OCI-M2 (cell line): ENCODE data around the gene PRPF31.
"Not testable (repeated sequence)": the region's sequence is repeated elsewhere in the genome, so short reads cannot be mapped to it uniquely, and the experiment has no call there.

ENCODE experiments used
- DNase-seq: peaks from one replicate; lab custom pipeline; 2025; ENCODE audit not compliant: unreplicated experiment; lab: John Stamatoyannopoulos, UW

The PRPF31 gene, protein sequence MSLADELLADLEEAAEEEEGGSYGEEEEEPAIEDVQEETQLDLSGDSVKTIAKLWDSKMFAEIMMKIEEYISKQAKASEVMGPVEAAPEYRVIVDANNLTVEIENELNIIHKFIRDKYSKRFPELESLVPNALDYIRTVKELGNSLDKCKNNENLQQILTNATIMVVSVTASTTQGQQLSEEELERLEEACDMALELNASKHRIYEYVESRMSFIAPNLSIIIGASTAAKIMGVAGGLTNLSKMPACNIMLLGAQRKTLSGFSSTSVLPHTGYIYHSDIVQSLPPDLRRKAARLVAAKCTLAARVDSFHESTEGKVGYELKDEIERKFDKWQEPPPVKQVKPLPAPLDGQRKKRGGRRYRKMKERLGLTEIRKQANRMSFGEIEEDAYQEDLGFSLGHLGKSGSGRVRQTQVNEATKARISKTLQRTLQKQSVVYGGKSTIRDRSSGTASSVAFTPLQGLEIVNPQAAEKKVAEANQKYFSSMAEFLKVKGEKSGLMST

DNA sequence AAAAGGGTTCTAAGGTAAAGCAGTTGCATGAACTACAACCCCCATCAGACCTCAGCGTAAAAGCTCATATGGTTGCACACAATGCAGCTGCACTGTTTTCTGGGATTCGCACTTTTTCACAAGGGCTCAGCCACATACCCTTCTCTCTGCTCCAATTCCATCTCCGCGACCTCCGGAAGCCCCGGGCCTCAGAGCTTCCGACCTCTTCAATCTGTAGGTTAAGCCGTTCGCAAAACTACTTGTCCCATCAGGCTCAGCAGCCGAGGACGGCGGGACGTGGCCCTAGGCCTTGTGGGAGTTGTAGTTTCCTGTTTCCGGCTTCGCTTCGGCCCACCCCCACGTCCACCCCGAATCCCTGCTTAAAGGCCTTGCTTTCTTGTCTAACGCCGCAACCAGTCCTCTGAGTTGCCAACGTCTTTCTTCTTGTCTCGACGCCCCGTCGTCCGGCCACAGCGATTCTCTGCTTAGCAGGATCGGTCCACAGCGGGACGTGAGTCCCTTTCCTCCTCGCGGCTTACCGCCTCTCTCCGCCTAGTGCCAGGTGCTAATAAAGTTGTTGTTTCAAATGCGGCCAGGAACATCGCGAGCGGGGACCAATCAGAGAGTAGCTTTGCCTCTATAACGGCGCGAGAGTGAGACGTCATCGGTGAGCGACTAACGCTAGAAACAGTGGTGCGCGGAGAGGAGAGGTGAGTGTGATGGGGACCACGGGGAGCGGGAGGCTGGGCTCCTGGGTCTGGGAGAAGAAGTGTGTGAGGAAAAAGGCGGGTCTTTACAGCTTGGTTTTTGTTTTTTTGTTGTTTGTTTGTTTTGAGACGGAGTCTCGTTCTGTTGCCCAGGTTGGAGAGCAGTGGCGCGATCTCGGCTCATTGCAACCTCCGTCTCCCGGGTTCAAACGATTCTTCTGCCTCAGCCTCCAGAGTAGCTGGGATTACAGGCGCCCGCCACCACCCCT lies at the start of gene PRPF31, which contains the start of gene TFPT:
PRPF31 (plus strand) TSS at position 646 of the 955 bp plus-strand sequence. CDS start 2,525 bp downstream, outside the sequence.
TFPT (minus strand) TSS at position 549 of the 955 bp plus-strand sequence; CDS start at position 161, 388 bp downstream.
- DNase-seq, result peak; percentile 97

DNA sequence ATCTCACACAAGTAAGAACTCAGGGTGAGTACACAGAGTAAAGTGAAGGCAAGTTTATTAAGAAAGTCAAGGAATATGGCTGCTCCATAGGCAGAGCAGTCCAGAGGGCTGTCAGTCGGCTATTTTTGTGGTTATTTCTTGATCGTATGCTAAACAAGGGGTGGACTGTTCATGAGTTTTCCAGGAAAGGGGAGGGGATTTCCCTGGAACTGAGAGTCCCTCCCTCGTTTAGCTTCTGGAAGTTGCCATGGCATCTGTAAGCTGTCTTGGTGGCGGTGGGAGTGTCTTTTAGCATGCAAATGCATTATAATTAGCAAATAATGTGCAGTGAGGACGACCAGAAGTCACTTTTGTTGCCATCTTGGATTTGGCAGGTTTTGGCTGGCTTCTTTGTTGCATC lies 46.1 kb upstream of the PRPF31 start:
- DNase-seq, result no peak

DNA sequence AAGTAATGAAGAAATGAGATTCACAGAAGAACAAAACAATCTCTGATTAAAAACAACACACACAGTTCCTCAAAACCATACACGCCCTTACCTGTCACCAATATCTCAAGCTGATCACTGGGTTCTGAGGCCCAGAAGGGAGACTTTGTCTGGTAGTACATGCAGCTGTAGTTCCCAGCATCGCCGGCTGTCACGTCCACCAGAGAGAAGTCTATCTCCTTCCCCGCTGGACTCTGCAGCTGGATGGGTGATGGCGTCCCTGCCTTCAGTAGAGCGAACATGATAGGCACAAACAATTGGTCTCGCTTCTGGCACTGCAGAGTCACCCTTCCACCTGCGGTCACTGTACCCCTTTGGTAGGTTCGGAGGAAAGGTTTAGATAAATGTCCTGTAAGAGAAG lies 41.7 kb upstream of the PRPF31 start:
- no peak for DNase-seq

DNA sequence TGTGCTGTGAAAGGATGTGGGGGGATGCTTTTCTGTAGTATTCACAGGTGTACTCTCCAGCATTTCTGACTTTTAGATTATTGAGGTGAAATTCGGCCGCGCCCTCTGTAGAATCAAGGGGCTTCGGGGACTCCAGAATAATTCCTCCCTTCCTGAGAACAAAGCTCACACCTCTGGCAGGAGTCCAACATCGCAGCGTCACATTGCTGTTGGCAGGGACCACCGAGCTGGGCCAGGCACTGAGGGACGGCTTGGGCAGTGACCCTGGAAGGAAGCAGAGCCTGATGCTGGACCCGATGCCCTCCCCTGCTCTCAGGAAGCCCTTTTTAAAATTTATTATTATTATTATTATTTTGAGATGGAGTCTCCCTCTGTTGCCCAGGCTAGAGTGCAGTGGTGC lies 40.7 kb upstream of the PRPF31 start:
- no peak for DNase-seq

DNA sequence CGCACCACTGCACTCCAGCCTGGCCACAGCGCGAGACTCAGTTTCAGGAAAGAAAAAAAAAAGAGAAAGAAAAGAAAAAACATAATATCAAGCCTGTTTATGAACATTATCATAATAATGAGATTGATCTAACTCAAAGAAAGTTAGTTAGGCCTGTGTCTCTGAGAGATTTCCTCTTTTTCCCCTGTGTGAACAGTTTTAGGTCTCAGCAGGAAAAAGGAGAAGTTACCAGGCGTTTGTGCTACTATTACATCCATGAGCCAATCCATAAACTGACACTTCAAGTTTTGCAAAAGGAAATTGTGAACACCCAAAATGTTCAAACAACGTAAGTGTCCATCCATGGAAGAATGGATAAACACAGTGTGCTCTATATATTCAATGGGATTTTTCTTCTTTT lies 38.2 kb upstream of the PRPF31 start:
- DNase-seq, result no peak

DNA sequence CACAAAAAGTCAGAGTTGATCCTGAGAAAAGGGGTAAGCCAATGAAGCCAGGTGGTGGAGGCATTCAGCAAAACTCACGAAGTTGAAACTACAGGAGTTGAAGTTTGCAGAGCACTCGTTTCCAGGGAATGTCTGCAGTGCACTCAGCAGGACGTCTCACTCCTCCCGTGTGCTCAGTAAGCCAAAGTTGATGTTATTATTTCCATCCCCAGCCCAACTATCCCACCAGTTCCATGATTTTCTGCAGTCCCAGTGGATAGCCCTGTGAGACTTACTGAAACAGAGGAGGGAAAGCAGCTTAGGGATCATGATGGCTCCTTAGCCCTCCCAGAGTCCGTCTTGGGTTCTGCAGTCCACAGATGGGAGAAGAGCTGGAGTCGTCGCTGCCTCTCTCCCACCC lies 34.5 kb upstream of the PRPF31 start, which contains the start of gene TARM1:
TARM1 (minus strand) TSS at position 334 of the 400 bp plus-strand sequence; CDS start at position 309, 25 bp downstream.
- DNase-seq, result no peak

DNA sequence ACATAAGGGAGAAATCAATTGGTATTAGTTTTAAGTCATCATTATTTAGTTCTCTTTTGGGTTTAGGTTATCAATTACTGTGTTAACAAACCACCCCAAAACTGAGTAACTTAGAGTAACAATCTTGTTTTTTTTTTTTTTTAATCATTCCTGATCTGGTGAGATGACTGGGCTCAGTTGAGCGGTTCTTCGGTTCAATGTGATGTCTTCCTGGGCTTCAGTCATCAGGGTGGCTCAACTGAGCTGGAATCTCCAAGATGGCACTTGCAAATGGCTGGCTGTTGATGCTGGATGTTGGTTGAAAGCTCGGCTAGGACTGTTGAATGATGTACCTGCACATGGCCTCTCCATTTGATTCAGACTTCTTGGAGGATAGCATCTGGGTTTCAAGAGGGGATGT lies 31.1 kb upstream of the PRPF31 start:
- no peak for DNase-seq

DNA sequence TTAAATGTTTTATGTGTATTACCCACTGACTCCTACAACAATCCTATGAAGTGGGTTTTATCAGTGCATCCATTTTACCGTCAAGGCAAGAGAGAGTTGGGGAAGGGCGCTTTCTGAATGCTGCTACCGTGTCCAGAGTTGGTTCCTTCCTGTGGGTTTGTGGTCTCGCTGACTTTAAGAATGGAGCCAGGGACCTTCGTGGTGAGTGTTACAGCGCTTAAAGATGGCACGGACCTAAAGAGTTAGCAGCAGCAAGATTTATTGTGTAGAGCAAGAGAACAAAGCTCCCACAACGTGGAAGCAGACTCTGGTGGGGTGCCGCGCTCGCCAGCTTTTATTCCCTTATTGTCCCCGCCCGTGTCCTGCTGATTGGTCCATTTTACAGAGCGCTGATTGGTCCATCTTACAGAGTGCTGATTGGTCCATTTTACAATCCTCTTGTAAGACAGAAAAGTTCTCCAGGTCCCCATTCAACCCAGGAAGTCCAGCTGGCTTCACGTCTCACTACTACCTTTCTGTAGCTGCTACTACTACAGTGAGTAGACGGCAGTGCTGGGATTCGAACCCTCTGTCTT lies 21.0 kb upstream of the PRPF31 start:
- no peak for DNase-seq

DNA sequence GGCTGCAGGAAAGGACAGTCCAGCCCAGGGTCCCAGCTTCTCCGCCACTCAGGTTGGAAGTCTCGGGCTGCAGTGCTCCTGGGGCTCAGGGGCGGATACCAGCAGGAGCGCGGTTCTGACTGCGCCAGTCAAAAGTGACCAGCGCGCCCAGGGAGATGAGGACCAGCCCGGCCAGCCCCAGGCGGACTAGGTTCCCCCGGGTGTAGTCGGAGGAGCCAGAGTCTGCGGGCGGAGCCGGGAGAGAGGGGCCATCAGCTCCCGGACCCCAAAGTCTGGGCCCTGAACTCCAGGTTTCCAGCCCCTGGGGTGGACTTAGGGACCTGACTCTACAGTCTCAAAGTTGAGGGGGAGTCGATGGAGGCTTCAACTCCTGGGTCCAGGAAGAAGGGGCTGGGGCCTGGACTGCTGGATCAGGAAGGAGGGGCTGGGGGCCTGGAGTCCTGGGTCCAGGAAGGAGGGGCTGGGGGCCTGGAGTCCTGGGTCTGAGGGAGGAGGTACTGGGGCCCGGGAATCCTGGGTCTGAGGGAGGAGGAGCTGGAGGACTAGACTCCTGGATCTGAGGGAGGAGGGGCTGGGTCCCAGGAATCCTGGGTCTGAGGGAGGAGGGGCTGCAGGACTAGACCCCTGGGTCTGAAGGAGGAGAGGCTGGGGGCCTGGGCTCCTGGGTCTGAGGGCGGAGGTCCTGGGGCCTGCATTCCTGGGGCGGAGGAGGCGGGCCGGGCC lies 20.3 kb upstream of the PRPF31 start:
- no peak for DNase-seq

DNA sequence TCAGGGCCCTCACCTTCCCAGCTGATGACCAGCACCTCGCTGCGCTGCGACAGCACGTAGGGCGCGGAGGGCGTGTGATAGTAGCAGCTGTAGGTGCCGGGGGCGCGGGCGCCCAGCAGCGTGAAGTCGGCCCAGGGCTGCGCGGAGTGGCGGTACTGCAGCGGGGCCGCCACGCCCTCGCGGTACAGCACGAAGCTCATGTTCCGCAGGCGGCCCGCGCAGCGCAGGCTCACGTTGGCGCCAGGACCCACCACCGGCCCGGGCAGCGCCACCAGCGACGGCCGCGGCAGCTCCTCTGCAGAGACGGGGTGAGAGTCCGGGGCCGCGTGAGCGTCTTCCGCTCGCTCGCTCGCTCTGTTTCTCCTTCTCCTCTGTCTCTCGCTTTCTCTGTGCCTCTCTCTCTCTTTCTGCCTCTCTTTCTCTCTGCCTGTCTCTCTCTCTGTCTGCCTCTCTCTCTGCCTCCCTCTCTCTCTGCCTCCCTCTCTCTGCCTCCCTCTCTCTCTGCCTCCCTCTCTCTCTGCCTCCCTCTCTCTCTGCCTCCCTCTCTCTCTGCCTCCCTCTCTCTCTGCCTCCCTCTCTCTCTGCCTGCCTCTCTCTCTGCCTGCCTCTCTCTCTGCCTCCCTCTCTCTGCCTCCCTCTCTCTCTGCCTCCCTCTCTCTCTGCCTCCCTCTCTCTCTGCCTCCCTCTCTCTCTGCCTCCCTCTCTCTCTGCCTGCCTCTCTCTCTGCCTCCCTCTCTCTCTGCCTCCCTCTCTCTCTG lies 19.5 kb upstream of the PRPF31 start:
- DNase-seq, result not testable (repeated sequence)

DNA sequence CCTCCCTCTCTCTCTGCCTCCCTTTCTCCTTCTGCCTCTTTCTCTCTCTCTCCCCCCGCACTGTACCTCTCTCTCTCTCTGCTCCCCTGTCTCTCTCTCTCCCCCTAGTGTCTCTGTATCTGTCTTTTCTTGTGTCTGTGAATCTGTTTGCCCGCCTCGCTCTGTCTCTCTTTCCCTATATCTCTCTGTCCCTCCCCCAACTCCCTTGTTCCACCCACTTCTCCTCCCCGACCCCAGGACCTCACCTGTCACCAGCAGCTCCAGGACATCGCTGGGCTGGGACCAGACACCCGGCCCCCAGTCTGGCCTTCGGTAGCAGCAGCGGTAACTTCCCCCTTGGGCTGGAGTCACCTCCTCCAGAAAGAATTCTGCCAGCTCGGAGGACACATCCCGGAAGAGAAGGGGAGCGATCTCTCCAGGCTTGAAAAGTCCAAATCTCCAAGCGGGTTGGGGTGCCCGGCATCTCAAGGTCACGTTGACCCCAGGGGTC lies 18.9 kb upstream of the PRPF31 start:
- no peak for DNase-seq

DNA sequence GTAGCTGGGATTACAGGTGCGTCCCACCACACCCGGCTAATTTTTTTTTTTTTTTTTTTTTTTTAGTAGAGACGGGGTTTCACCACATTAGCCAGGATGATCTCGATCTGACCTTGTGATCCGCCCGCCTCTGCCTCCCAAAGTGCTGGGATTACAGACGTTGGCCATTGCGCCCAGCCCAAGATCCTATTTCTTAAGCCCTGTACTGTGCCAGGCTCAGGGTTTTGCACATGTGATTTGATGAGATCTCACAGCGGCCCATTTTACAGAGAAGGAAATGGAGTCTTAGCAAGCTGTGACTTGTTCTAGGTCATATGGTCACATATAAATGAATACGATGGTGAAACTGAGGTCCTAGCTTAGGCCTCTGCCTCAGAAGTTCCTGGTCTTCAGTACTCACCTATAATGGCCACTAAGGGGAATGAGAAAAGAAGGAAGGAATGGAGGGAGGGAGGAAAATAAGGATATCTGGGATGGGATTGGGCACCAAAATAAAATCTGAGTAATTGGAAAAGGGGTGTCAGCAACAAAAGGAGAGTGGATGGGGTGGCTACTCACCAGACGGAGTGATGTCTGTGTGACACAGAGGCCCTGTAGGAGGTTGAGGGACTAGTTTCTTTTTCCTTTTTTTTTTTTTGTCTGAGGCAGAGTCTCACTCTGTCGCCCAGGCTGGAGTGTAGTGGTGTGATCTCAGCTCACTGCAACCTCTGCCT lies 16.2 kb upstream of the PRPF31 start:
- no peak for DNase-seq

DNA sequence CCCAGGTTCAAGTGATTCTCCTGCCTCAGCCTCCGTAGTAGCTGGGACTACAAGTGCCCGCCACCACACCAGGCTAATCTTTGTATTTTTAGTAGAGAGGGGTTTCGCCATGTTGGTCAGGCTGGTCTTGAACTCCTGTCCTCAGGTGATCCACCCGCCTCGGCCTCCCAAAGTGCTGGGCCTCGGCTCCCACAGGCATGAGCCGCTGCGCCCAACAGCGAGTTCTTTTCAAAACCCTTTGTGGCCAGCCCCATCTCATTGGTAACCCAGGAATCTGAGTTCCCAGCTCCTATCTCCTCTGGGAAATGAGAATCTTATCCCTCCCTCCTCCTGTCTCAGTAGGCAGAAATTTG lies 15.7 kb upstream of the PRPF31 start:
- DNase-seq, result not testable (repeated sequence)

DNA sequence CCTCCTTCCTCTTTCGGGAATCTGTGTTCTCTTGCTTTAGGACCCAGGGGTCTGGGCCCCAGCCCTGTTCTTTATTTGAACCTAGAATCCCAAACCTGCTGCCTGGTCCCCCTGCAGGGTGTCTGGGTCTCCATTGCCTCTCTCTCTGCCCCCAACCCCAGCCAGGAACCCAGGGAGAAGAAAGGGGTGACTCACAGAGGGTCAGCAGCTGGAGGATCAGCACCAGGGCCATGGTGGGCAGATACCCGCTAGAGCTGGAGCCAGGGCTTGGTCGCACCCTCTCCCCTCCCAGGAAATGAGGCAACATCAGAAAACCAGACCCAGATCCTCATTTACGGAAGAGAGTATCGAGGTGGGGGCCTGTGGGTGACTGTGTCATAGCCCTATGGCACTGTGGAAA lies 15.0 kb upstream of the PRPF31 start, which contains the start of gene OSCAR:
OSCAR (minus strand) TSS at position 243 of the 400 bp plus-strand sequence; CDS start at position 232, 11 bp downstream.
- DNase-seq, result no peak

DNA sequence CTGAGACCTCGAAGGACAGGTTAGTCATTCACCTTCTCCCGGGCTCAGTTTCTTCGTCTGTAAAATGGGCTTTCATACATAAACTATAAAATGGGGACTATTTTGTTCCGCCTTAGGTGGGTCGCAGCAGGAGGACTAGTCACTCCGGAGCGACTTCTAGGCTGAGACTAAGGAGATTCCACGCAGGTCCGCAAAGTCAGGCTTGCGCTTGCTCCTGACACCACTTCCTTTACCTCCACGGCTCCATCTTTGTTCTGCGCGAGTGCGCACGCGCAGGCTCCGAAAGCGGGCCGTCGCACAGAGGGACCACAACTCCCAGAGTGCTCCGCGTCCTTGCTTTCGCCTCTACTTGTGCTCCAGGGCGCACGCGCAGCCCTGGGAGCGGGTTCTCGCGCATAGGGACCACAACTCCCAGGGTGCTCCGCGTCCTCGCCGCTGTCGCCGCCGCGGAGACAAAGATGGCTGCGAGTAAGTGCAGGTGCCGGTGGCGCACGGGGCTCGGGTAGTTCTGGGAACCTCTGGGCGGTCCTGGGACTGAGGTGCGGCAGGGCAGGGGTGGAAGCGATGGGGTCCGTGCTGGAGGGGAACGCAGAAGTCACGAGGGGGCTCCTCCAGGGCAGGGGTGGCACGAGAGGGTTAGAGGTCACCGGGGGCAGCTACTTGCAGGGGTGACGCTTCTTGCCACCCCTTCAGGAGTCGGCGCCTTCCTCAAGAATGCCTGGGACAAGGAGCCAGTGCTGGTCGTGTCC lies 13.0 kb upstream of the PRPF31 start, which contains the start of gene NDUFA3:
NDUFA3 (plus strand) TSS at position 435 of the 749 bp plus-strand sequence; CDS start at position 459, 24 bp downstream.
- peak; percentile 72 for DNase-seq

DNA sequence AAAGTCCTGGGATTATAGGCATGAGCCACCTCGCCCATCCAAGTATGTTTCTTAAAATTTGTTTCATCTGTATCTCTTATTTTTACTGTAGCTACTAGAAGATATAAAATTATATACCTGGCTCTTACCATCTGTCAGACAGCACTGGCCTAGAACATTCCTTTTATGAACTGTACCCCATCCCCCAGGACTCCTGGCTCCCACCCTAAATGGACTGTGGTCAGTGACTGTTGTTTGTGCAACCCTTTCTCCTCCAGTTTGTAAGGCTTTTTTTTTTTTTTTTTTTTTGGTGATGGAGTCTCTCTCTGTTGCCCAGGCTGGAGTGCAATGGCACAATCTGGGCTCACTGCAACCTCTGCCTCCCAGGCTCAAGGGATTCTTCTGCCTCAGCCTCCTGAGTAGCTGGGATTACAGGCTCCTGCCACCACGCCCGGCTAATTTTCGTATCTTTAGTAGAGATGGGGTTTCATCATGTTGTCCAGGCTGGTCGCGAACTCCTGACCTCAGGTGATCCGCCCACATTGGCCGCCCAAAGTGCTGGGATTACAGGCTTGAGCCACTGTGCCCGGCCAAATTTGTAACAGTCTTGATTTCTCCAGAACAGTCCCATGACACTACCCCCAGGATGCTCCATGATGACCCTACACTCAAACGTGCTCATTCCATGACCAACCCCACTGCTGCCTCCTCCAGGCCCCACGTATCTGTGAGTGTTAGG lies 10.4 kb upstream of the PRPF31 start:
- DNase-seq, result no peak

DNA sequence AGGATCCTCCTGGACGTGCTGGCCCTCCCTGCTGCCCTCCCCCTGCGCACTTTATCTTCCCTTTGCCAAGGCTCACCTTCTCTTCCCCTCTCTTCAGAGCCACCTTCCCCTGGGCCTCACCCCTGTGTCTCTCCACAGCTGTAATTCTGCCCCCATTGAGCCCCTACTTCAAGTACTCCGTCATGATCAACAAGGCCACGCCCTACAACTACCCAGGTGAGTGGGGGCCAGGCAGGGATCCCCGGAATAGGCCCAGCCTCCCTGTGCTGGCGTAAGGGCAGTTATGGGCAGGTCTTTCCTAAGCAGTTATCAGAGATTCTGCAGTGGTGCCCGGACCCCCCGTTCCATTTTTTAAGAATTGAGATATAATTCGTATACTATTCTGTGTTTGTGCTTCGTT lies 9.8 kb upstream of the PRPF31 start:
- no peak for DNase-seq
